ENCODE results near the gene GCNT4.

DNA sequence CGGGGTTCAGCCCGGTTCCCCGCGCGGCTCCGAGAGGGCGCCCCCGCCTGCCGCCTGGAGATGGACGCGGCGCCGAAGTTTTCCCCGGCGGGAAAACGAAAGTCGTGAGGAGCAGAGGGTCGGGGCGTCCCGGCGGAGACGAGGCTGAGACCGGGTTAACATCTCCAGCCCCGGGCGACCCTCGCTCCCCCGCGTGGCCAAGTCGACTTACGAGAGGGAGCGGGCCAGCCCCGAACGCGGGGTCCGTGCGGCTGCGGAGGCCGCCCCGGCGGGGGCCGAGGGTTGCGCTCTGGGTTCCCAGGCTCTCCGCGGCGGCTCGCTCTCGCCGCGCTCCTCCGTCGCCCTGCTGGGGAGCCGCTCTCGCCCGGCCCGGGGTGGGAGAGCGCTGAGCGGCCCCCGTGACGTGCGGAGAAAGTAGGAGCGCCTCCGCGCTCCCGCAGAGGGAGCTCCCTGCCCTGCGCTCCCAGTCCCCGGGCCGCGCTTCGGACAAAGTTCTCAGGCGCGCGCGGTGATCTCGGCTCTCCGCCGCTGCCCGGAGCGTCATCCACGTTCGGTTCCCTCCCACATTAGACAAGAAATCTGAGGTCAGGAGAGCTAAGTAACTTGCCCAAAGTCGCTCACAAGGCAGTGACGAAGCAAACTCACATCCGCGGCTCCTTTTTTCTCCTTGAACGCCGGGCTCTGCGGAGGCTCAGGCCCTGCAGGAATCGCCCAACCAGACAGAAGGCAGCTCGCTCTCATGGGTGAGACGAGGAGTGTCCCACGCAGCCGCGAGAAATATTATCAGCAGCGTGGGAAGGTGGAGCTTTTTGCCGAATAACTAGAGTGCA is 1.2 kb upstream of the GCNT4 start:
- TF ChIP-seq, protein P1, sequence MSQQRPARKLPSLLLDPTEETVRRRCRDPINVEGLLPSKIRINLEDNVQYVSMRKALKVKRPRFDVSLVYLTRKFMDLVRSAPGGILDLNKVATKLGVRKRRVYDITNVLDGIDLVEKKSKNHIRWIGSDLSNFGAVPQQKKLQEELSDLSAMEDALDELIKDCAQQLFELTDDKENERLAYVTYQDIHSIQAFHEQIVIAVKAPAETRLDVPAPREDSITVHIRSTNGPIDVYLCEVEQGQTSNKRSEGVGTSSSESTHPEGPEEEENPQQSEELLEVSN (IDR thresholded peaks at IDR 0.05; ENCODE audit: borderline replicate concordance, low read depth) = peak; percentile 84
- TF ChIP-seq RARB (CRISPR knock-in tag; IDR thresholded peaks at IDR 0.05) = no peak
- TF ChIP-seq, protein P2, sequence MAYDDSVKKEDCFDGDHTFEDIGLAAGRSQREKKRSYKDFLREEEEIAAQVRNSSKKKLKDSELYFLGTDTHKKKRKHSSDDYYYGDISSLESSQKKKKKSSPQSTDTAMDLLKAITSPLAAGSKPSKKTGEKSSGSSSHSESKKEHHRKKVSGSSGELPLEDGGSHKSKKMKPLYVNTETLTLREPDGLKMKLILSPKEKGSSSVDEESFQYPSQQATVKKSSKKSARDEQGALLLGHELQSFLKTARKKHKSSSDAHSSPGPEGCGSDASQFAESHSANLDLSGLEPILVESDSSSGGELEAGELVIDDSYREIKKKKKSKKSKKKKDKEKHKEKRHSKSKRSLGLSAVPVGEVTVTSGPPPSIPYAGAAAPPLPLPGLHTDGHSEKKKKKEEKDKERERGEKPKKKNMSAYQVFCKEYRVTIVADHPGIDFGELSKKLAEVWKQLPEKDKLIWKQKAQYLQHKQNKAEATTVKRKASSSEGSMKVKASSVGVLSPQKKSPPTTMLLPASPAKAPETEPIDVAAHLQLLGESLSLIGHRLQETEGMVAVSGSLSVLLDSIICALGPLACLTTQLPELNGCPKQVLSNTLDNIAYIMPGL (CRISPR knock-in tag; IDR thresholded peaks at IDR 0.05; ENCODE audit: borderline replicate concordance) = no peak
- no peak for TF ChIP-seq POLR2A (IDR thresholded peaks at IDR 0.05; ENCODE audit: low read length)
- TF ChIP-seq, protein P3, sequence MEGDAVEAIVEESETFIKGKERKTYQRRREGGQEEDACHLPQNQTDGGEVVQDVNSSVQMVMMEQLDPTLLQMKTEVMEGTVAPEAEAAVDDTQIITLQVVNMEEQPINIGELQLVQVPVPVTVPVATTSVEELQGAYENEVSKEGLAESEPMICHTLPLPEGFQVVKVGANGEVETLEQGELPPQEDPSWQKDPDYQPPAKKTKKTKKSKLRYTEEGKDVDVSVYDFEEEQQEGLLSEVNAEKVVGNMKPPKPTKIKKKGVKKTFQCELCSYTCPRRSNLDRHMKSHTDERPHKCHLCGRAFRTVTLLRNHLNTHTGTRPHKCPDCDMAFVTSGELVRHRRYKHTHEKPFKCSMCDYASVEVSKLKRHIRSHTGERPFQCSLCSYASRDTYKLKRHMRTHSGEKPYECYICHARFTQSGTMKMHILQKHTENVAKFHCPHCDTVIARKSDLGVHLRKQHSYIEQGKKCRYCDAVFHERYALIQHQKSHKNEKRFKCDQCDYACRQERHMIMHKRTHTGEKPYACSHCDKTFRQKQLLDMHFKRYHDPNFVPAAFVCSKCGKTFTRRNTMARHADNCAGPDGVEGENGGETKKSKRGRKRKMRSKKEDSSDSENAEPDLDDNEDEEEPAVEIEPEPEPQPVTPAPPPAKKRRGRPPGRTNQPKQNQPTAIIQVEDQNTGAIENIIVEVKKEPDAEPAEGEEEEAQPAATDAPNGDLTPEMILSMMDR (IDR thresholded peaks at IDR 0.05) = peak; percentile 35; the same call in 2 of the 3 replicates

All from A549 (cell line).